Neural cell (in vitro differentiated cells): Measurements from ENCODE around the gene KRT35. TPM values are rescaled to one million over a fixed set of nuclear protein-coding genes. Genes with fewer than 3 reads are reported as not detected.

Experiments
- H2AFZ ChIP-seq: fragments of 200-600, 300-800 bp; sonication (generic), shearing (Covaris generic); 2 replicates; pipeline ENCODE4 v1.6.0; 2014; ENCODE audit warnings: low read depth, mild to moderate bottlenecking, antibody characterized with exemption, low read length, moderate library complexity
- H3F3A ChIP-seq: fragments of 200-600 bp; shearing (Covaris generic); 2 replicates; pipeline ENCODE4 v1.6.1; 2016; ENCODE audit warnings: mild to moderate bottlenecking, moderate library complexity, mixed read lengths, antibody characterized with exemption, low read length; ENCODE audit not compliant: insufficient read depth, poor library complexity, severe bottlenecking
- H3K27ac ChIP-seq: fragments of 200-600, 300-800 bp; sonication (generic), shearing (Covaris generic); 2 replicates; pipeline ENCODE4 v1.5.1; 2014; ENCODE audit warnings: mild to moderate bottlenecking, low read length, moderate library complexity
- H3K27me3 ChIP-seq: fragments of 300-800, 200-600 bp; sonication (generic), shearing (Covaris generic); 2 replicates; pipeline ENCODE4 v1.6.0; 2014; ENCODE audit warnings: mild to moderate bottlenecking, low read depth, low read length, moderate library complexity; ENCODE audit not compliant: insufficient read depth
- H3K36me3 ChIP-seq: fragments of 300-800, 200-600 bp; sonication (generic), shearing (Covaris generic); 2 replicates; pipeline ENCODE4 v1.5.1; 2014; ENCODE audit warnings: mild to moderate bottlenecking, antibody characterized with exemption, low read length, moderate library complexity; ENCODE audit not compliant: insufficient read depth
- H3K4me2 ChIP-seq: fragments of 300-800, 200-600 bp; sonication (generic), shearing (Covaris generic); 2 replicates; pipeline ENCODE4 v1.6.0; 2014; ENCODE audit warnings: mild to moderate bottlenecking, low read length
- H3K4me3 ChIP-seq: fragments of 300-800, 200-600 bp; sonication (generic), shearing (Covaris generic); 2 replicates; pipeline ENCODE4 v1.5.1; 2014; ENCODE audit warnings: mild to moderate bottlenecking, low read length, moderate library complexity
- H3K79me2 ChIP-seq: fragments of 200-600 bp; shearing (Covaris generic); replicated peaks from 2 replicates; pipeline ENCODE4 v1.6.0; 2014; ENCODE audit warnings: mild to moderate bottlenecking, low read length, moderate library complexity; ENCODE audit not compliant: insufficient read depth
- H3K9ac ChIP-seq: fragments of 300-800, 200-600 bp; sonication (generic), shearing (Covaris generic); 2 replicates; pipeline ENCODE4 v1.6.1; 2016; ENCODE audit warnings: mild to moderate bottlenecking, low read length, mixed read lengths
- H3K9me2 ChIP-seq: fragments of 200-600 bp; shearing (Covaris generic); 2 replicates; pipeline ENCODE4 v1.6.1; 2016; ENCODE audit warnings: mild to moderate bottlenecking, low read length, mixed read lengths; ENCODE audit not compliant: insufficient read depth
- H3K9me3 ChIP-seq: fragments of 200-600, 300-800 bp; sonication (generic), shearing (Covaris generic); 2 replicates; pipeline ENCODE4 v1.6.1; 2016; ENCODE audit warnings: mild to moderate bottlenecking, mixed run types, low read length, moderate library complexity, mixed read lengths
- H4K20me1 ChIP-seq: fragments of 200-600 bp; shearing (Covaris generic); 2 replicates; pipeline ENCODE4 v1.6.1; 2016; ENCODE audit warnings: mild to moderate bottlenecking, mixed run types; ENCODE audit not compliant: insufficient read depth
- CTCF ChIP-seq: fragments of 450-650 bp; IDR thresholded peaks from 2 replicates; pipeline ENCODE4 v1.5.1; 2014; ENCODE audit warnings: antibody characterized with exemption, mild to moderate bottlenecking, moderate library complexity; ENCODE audit not compliant: poor library complexity, severe bottlenecking
- EP300 ChIP-seq: fragments of 450-650 bp; conservative IDR thresholded peaks from 2 replicates; pipeline ENCODE4 v1.6.1; 2014; ENCODE audit warnings: antibody characterized with exemption, mild to moderate bottlenecking, moderate library complexity; ENCODE audit not compliant: poor library complexity, severe bottlenecking
- EZH2 ChIP-seq: fragments of 200-600, 300-800 bp; shearing (Covaris generic), sonication (generic); IDR thresholded peaks from 2 replicates; pipeline ENCODE4 v1.6.1; 2014; ENCODE audit warnings: antibody characterized with exemption, low read length, borderline replicate concordance, mild to moderate bottlenecking; ENCODE audit not compliant: insufficient read depth, poor library complexity, severe bottlenecking
- MXI1 ChIP-seq: fragments of 450-650 bp; conservative IDR thresholded peaks from 2 replicates; pipeline ENCODE4 v1.6.1; 2014; ENCODE audit warnings: antibody characterized with exemption, mild to moderate bottlenecking; ENCODE audit not compliant: poor library complexity, severe bottlenecking
- POLR2AphosphoS5 ChIP-seq: IDR thresholded peaks from 2 replicates; pipeline ENCODE4 v1.6.1; 2012
- RAD21 ChIP-seq: fragments of 450-650 bp; conservative IDR thresholded peaks from 2 replicates; pipeline ENCODE4 v1.6.1; 2014; ENCODE audit warnings: antibody characterized with exemption, mild to moderate bottlenecking, moderate library complexity
- REST ChIP-seq: IDR thresholded peaks from 2 replicates; pipeline ENCODE4 v1.6.1; 2012; ENCODE audit warnings: borderline replicate concordance
- SMC3 ChIP-seq: fragments of 450-650 bp; conservative IDR thresholded peaks from 2 replicates; pipeline ENCODE4 v1.6.1; 2014; ENCODE audit warnings: antibody characterized with exemption, mild to moderate bottlenecking, moderate library complexity; ENCODE audit not compliant: poor library complexity
- TAF1 ChIP-seq: IDR thresholded peaks from 2 replicates; pipeline ENCODE4 v1.6.1; 2012; ENCODE audit warnings: low read depth
- polyA plus RNA-seq: library from polyadenylated mRNA; depleted of rRNA; stranded (reverse); fragments of >200 nt; gene quantifications from 2 replicates; pipeline ENCODE4 v1.2.3, GENCODE V29; 2014

The KRT35 gene
- polyA plus RNA-seq, 1 donor from 2014 or later, result not detected

GRCh38 chr17:41480581-41480980, 370 bp downstream of the KRT35 start:
- Histone ChIP-seq H3K9me3 (no peaks in the 10 kb centered on the region), H3K4me3 (no peak overlapping the region), H3F3A (no peaks in the 10 kb centered on the region), H4K20me1 (no peaks in the 10 kb centered on the region), H3K27ac (no peak overlapping the region), H3K36me3 (no peaks in the 10 kb centered on the region), H3K79me2 (no peaks in the 10 kb centered on the region), H3K9me2 (no peaks in the 10 kb centered on the region), H3K4me2 (no peak overlapping the region), H3K9ac (no peak overlapping the region), H2AFZ (no peak overlapping the region), H3K27me3 (no peaks in the 10 kb centered on the region)
- TF ChIP-seq TAF1, result no peak
- TF ChIP-seq EZH2, result no peak
- no peak for TF ChIP-seq REST
- TF ChIP-seq SMC3, result no peak

GRCh38 chr17:41480136-41480535, 815 bp downstream of the KRT35 start:
- no peaks in the 10 kb centered on the region for H3K27me3 ChIP-seq
- H3K27ac ChIP-seq, result no peak overlapping the region
- no peak overlapping the region for H3K4me2 ChIP-seq
- no peaks in the 10 kb centered on the region for H3K9me2 ChIP-seq
- no peaks in the 10 kb centered on the region for H3F3A ChIP-seq
- no peaks in the 10 kb centered on the region for H3K9me3 ChIP-seq
- H3K79me2 ChIP-seq, result no peaks in the 10 kb centered on the region
- TF ChIP-seq MXI1, result no peak
- TF ChIP-seq EP300, result no peak
- TF ChIP-seq SMC3, result no peak
- TF ChIP-seq EZH2, result no peak
- H4K20me1 ChIP-seq, result no peaks in the 10 kb centered on the region
- H3K9ac ChIP-seq, result no peak overlapping the region
- no peak overlapping the region for H3K4me3 ChIP-seq
- no peaks in the 10 kb centered on the region for H3K36me3 ChIP-seq
- no peak overlapping the region for H2AFZ ChIP-seq

- H2AFZ ChIP-seq, result no peak overlapping the region
- H3K36me3 ChIP-seq, result no peaks in the 10 kb centered on the region
- H3K27me3 ChIP-seq, result no peaks in the 10 kb centered on the region
- no peaks in the 10 kb centered on the region for H4K20me1 ChIP-seq
- H3K4me3 ChIP-seq, result no peak overlapping the region
- TF ChIP-seq EP300, result no peak
- TF ChIP-seq REST, result no peak
- no peak for TF ChIP-seq CTCF
- TF ChIP-seq SMC3, result no peak
- no peak for TF ChIP-seq EZH2
- no peak for TF ChIP-seq RAD21
- TF ChIP-seq POLR2AphosphoS5, result no peak
- TF ChIP-seq TAF1, result no peak
- no peak for TF ChIP-seq MXI1
- no peak overlapping the region for H3K27ac ChIP-seq
- no peak overlapping the region for H3K9ac ChIP-seq
- no peak overlapping the region for H3K4me2 ChIP-seq
- H3K79me2 ChIP-seq, result no peaks in the 10 kb centered on the region
- H3K9me2 ChIP-seq, result no peaks in the 10 kb centered on the region
- no peaks in the 10 kb centered on the region for H3K9me3 ChIP-seq
- H3F3A ChIP-seq, result no peaks in the 10 kb centered on the region
Observed at GRCh38 chr17:41478237-41478636, 2.7 kb downstream of the KRT35 start.
